Osteoblast (primary cell): ENCODE measurements around the gene THAP8. TPM values are rescaled to one million over a fixed set of nuclear protein-coding genes. Genes with fewer than 3 reads are reported as not detected.

ENCODE experiments used
- DNase-seq: peaks from one replicate; pipeline ENCODE4 v3.0.0; 2011; ENCODE audit warnings: low spot score, mixed read lengths; ENCODE audit not compliant: insufficient read length; ENCODE audit errors: missing footprints
- H2AFZ ChIP-seq: 2 replicates; pipeline ENCODE4 v1.6.0; 2011; ENCODE audit warnings: mild to moderate bottlenecking, low read length
- H3K27ac ChIP-seq: 2 replicates; pipeline ENCODE4 v1.5.1; 2011; ENCODE audit warnings: mild to moderate bottlenecking, low read depth, low read length, moderate library complexity
- H3K27me3 ChIP-seq: 2 replicates; pipeline ENCODE4 v1.6.0; 2012; ENCODE audit warnings: mild to moderate bottlenecking, control low read depth, inconsistent platforms, low read length, moderate library complexity; ENCODE audit not compliant: insufficient read depth
- H3K36me3 ChIP-seq: 2 replicates; pipeline ENCODE4 v1.5.1; 2011; ENCODE audit warnings: mild to moderate bottlenecking, low read length, control low read depth, moderate library complexity; ENCODE audit not compliant: insufficient read depth
- H3K4me1 ChIP-seq: 2 replicates; pipeline ENCODE4 v1.5.1; 2011; ENCODE audit warnings: mild to moderate bottlenecking, low read length, control low read depth, moderate library complexity; ENCODE audit not compliant: insufficient read depth
- H3K4me2 ChIP-seq: 2 replicates; pipeline ENCODE4 v1.6.0; 2011; ENCODE audit warnings: mild to moderate bottlenecking, low read length; ENCODE audit not compliant: insufficient read depth
- H3K4me3 ChIP-seq: fragments of 200-600 bp; sonication (generic); 3 replicates; pipeline ENCODE4 v1.5.1; 2012; ENCODE audit warnings: mild to moderate bottlenecking, low read length, inconsistent platforms; ENCODE audit not compliant: insufficient read depth
- H3K79me2 ChIP-seq: 2 replicates; pipeline ENCODE4 v1.6.0; 2012; ENCODE audit warnings: mild to moderate bottlenecking, low read length, control low read depth, inconsistent platforms; ENCODE audit not compliant: insufficient read depth
- H3K9me3 ChIP-seq: 2 replicates; pipeline ENCODE4 v1.5.1; 2011; ENCODE audit warnings: low read depth, low read length, control low read depth
- H4K20me1 ChIP-seq: 2 replicates; pipeline ENCODE4 v1.6.0; 2012; ENCODE audit warnings: mild to moderate bottlenecking, low read length, control low read depth; ENCODE audit not compliant: insufficient read depth
- CTCF ChIP-seq: IDR thresholded peaks from 2 replicates; pipeline ENCODE4 v1.5.1; 2011; ENCODE audit warnings: mild to moderate bottlenecking, low read depth, low read length, moderate library complexity; ENCODE audit errors: extremely low read depth
- total RNA-seq: library from RNA; depleted of rRNA; stranded (reverse); fragments of >200 nt; gene quantifications from 2 replicates; pipeline ENCODE4 v1.2.3, GENCODE V29; 2012

The THAP8 gene
- total RNA-seq, 1 donor, result 5.1 TPM

GRCh38 chr19:36084231-36085009 lies 30.3 kb upstream of the THAP8 start:
- H3K4me2 ChIP-seq, result no peak overlapping the region
- no peak overlapping the region for H3K4me3 ChIP-seq
- H3K79me2 ChIP-seq, result no peaks in the 10 kb centered on the region
- H3K9me3 ChIP-seq, result no peaks in the 10 kb centered on the region
- no peak for DNase-seq
- no peaks in the 10 kb centered on the region for H3K27me3 ChIP-seq
- no peaks in the 10 kb centered on the region for H4K20me1 ChIP-seq
- H2AFZ ChIP-seq, result no peak overlapping the region
- no peak overlapping the region for H3K27ac ChIP-seq
- no peaks in the 10 kb centered on the region for H3K4me1 ChIP-seq
- TF ChIP-seq CTCF, result no peak
- peaks cover 38% of the 10 kb centered on the region for H3K36me3 ChIP-seq

- no peak for DNase-seq
- H3K4me3 ChIP-seq, result no peak overlapping the region
- no peaks in the 10 kb centered on the region for H3K79me2 ChIP-seq
- H2AFZ ChIP-seq, result no peak overlapping the region
- no peaks in the 10 kb centered on the region for H4K20me1 ChIP-seq
- H3K27me3 ChIP-seq, result no peaks in the 10 kb centered on the region
- no peaks in the 10 kb centered on the region for H3K9me3 ChIP-seq
- peaks cover 31% of the 10 kb centered on the region for H3K36me3 ChIP-seq
- no peaks in the 10 kb centered on the region for H3K4me1 ChIP-seq
- no peak overlapping the region for H3K4me2 ChIP-seq
- no peak overlapping the region for H3K27ac ChIP-seq
- TF ChIP-seq CTCF, result no peak
These were observed 28.8 kb upstream of the THAP8 start for GRCh38 chr19:36082916-36083315.

- H4K20me1 ChIP-seq, result no peaks in the 10 kb centered on the region
- peak; percentile 61 for DNase-seq
- no peak overlapping the region for H3K27ac ChIP-seq
- H2AFZ ChIP-seq, result no peak overlapping the region
- no peaks in the 10 kb centered on the region for H3K79me2 ChIP-seq
- no peaks in the 10 kb centered on the region for H3K4me1 ChIP-seq
- no peak overlapping the region for H3K4me2 ChIP-seq
- no peak overlapping the region for H3K4me3 ChIP-seq
- H3K9me3 ChIP-seq, result no peaks in the 10 kb centered on the region
- no peaks in the 10 kb centered on the region for H3K27me3 ChIP-seq
- TF ChIP-seq CTCF, result no peak
- H3K36me3 ChIP-seq, result peaks cover 35% of the 10 kb centered on the region
These were observed 27.8 kb upstream of the THAP8 start for GRCh38 chr19:36081894-36082293.

GRCh38 chr19:36081385-36081784 lies 27.3 kb upstream of the THAP8 start:
- Histone ChIP-seq H3K27me3 (no peaks in the 10 kb centered on the region), H2AFZ (no peak overlapping the region), H3K36me3 (peaks cover 31% of the 10 kb centered on the region), H4K20me1 (no peaks in the 10 kb centered on the region), H3K4me1 (no peaks in the 10 kb centered on the region), H3K4me2 (no peak overlapping the region), H3K4me3 (no peak overlapping the region), H3K27ac (no peak overlapping the region), H3K9me3 (no peaks in the 10 kb centered on the region), H3K79me2 (no peaks in the 10 kb centered on the region)
- peak; percentile 27 for DNase-seq
- TF ChIP-seq CTCF, result no peak
